ENCODE results near the gene ZNF335.

The ZNF335 gene, protein sequence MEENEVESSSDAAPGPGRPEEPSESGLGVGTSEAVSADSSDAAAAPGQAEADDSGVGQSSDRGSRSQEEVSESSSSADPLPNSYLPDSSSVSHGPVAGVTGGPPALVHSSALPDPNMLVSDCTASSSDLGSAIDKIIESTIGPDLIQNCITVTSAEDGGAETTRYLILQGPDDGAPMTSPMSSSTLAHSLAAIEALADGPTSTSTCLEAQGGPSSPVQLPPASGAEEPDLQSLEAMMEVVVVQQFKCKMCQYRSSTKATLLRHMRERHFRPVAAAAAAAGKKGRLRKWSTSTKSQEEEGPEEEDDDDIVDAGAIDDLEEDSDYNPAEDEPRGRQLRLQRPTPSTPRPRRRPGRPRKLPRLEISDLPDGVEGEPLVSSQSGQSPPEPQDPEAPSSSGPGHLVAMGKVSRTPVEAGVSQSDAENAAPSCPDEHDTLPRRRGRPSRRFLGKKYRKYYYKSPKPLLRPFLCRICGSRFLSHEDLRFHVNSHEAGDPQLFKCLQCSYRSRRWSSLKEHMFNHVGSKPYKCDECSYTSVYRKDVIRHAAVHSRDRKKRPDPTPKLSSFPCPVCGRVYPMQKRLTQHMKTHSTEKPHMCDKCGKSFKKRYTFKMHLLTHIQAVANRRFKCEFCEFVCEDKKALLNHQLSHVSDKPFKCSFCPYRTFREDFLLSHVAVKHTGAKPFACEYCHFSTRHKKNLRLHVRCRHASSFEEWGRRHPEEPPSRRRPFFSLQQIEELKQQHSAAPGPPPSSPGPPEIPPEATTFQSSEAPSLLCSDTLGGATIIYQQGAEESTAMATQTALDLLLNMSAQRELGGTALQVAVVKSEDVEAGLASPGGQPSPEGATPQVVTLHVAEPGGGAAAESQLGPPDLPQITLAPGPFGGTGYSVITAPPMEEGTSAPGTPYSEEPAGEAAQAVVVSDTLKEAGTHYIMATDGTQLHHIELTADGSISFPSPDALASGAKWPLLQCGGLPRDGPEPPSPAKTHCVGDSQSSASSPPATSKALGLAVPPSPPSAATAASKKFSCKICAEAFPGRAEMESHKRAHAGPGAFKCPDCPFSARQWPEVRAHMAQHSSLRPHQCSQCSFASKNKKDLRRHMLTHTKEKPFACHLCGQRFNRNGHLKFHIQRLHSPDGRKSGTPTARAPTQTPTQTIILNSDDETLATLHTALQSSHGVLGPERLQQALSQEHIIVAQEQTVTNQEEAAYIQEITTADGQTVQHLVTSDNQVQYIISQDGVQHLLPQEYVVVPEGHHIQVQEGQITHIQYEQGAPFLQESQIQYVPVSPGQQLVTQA (N-terminal part only)

GRCh38 chr20:45971675-45972499 lies at the start of gene ZNF335:
ZNF335 (minus strand) TSS chr20:45972203; CDS start chr20:45971410, 793 bp downstream.
- peak; percentile 94 for DNase-seq (ENCODE audit: low read depth)

DNA sequence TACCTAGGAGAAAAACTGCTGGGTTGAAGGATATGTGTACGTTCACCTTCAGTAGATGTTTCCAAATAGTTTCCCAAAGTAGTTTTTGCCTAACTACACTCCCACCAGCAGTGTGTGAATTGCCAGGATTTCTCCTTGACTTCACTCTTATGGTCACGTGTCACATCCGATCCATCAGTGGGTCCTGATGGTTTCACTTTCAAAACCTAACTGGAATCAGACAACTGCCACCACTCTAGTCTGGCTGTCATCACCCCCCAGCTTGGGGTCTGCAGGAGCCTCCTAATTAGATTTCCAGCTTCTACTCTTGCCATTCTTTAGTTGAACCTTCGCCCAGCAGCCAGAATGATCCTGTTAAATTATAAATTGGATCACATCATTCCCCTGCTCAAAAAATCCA lies 48.6 kb upstream of the ZNF335 start:
- DNase-seq (ENCODE audit: low read depth): no peak

DNA sequence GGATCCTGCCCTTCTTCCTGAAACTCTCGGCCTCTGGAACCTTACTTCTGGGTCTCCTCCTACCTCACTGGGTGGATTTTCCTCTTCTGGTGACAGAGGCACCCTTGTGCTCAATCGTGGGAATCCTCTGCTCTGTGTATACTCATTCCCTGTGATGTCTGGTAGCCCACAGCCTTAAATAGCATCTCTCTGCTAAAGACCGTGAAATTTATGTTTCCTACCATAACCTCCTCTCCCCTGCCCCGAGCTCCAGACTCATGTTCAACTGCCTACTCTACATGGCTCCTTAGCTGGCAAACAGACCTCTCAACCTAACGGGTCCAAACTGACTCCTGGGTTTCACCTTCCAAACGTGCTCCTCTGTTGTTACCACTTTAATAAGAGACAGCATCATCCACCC lies 46.6 kb upstream of the ZNF335 start:
- no peak for DNase-seq (ENCODE audit: low read depth)

GRCh38 chr20:46018112-46018511 lies 46.1 kb upstream of the ZNF335 start:
- DNase-seq (ENCODE audit: low read depth): no peak

- no peak for DNase-seq (ENCODE audit: low read depth)
Measured at GRCh38 chr20:46017272-46017671, 45.3 kb upstream of the ZNF335 start.

- DNase-seq (ENCODE audit: low read depth): no peak
Measured at GRCh38 chr20:46014517-46015396, 42.8 kb upstream of the ZNF335 start.

DNA sequence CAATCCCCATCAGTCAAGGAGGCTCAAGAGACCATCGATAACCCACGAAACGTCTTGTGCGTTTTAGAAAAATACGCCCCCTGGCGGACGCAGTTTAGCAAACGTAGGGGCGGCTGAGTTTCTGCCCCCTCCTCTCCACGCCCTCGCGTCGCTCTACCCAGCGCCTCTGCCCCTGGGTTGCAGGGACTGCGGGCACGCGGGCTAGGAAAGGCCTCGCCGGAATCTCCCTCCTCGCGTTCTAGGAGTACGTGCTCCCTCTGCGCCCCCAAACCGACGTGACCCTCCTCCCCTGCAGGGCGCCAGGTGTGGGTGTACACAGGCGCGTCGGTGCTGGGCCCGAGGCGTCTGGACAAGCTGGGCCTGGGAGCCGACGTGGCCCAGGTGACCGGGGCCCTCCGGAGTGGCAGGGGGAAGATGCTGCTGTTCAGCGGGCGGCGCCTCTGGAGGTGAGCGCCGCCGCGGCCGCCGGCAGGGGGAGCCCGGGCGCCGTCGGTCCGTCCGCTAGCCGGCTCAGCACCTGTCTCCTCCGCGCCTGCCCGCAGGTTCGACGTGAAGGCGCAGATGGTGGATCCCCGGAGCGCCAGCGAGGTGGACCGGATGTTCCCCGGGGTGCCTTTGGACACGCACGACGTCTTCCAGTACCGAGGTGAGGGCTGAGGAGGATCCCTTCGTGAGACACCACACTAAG lies 42.0 kb upstream of the ZNF335 start:
- peak; percentile 34 for DNase-seq (ENCODE audit: low read depth)

- DNase-seq (ENCODE audit: low read depth): no peak
Measured at GRCh38 chr20:46013322-46013828, 41.4 kb upstream of the ZNF335 start.

GRCh38 chr20:46012921-46013320 lies 40.9 kb upstream of the ZNF335 start:
- DNase-seq (ENCODE audit: low read depth): no peak

DNA sequence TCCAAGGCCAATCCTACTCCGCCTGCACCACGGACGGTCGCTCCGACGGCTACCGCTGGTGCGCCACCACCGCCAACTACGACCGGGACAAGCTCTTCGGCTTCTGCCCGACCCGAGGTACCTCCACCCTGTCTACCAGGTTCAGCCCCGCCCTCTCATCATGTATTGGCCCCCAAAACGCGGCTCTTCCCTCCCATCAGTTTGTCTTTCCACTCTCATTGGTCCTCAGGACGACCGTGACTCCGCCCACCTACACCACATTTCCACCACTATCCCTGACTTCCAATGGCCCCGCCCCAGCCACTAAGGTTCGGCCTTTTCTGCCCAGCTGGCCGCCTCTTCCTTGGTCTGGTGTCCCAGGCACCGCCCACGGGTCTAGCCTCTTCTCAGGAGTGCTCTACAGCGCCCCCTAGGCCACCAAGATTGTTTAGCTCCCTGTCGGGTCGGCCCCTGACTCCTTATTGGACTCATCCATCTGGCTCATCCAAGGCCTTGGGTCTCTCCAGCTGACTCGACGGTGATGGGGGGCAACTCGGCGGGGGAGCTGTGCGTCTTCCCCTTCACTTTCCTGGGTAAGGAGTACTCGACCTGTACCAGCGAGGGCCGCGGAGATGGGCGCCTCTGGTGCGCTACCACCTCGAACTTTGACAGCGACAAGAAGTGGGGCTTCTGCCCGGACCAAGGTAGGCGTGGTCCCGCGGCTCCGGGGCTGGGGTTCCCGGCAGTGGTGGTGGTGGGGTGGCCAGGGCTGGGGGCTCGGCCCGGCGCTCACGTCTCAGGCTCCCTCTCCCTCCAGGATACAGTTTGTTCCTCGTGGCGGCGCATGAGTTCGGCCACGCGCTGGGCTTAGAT lies 39.9 kb upstream of the ZNF335 start:
- peak; percentile 64 for DNase-seq (ENCODE audit: low read depth)

- no peak for DNase-seq (ENCODE audit: low read depth)
Measured at GRCh38 chr20:46010491-46011391, 38.7 kb upstream of the ZNF335 start.

GRCh38 chr20:46009816-46010215 lies 37.8 kb upstream of the ZNF335 start:
- DNase-seq (ENCODE audit: low read depth): no peak

- no peak for DNase-seq (ENCODE audit: low read depth)
Measured at GRCh38 chr20:46007671-46008070, 35.7 kb upstream of the ZNF335 start.

DNA sequence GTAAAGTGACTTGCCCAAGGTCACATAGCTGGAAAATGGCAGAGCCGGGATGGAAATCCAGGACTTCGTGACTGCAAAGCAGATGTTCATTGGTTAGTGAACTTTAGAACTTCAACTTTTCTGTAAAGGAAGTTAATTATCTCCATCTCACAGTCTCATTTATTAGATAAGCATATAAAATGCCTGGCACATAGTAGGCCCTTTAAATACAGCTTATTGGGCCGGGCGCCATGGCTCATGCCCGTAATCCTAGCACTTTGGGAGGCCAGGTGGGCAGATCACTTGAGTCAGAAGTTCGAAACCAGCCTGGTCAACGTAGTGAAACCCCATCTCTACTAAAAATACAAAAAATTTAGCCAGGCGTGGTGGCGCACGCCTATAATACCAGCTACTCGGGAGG lies 35.0 kb upstream of the ZNF335 start:
- DNase-seq (ENCODE audit: low read depth): no peak

DNA sequence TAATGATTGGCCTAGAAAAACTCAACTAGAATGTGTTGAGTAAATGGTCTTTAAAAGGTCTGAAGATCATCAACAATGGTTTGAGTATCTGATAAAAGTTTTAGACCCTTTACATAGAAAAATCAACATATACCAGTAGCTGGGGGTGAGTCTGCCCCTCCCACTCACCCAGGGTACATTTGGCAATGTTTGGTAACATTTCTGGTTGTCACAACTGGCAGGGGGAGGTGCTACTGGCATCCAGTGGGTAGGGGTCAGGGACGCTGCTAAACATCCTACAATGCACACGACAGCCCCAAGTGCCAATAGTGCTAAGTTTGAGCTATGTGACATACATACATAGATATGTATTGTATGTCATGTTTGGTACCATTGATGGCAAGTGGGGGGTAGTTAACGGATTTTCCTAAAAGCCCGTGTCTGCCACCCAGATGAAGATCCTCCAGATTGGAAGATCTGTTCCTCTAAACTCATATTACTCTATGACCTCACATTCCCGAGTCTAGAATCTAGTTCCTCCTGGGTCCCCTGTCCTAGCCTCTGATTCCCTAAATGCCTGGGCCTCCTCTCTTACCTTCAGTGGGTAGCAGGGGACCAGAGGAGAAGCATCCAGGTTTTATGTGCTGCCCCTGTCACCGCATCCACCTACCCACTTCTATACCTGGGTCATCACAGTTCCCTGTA lies 34.2 kb upstream of the ZNF335 start:
- no peak for DNase-seq (ENCODE audit: low read depth)

DNA sequence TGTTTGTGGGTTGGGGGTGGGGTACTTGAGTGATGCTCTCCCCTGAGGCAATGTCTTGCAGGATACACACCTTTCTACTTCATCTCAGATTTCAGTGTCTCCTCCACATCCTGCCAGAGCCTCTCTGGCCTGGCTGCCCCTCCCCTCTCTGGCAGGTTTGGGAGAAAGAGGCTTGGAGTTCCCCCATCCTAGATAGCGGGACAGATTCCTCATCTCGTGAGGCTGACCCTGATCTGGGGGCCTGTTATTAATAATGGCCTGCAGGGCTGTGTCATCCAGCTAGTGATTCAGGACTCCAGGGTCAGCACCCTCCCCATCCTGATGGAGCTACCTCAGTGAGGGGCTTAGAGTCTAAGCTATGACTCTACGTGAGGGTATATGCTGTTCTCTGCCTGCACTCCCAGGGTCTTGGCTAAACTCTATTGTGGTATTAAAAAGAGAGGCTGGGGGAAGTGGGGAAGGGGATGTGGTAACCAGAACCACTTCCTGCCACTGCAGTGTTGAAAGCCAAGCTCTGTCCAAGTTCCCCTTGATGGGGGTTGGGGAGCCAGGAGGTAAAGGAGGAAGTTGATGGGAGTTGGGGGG lies 33.0 kb upstream of the ZNF335 start:
- no peak for DNase-seq (ENCODE audit: low read depth)
